ENCODE results near the gene ITFG1.

The ITFG1 gene

DNA sequence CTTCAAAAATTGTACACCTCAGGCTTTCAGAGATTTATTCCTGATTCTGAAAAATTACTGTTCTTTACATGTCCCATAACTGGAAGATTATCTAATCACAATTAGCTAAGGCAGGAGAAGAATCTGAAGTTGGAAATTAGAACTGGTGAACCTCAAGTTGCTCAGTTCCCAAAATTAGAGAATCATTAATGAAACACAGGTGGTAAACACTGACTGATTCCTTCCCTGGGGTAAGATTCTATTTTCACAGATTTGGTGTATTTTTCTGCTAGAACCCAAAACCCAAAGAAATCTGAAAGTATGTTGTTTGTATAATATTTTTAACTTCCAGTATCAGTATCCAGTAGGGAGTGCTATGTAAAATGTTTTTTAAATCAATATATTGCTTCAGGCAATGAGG is 26.0 kb upstream of the ITFG1 start:
- Histone ChIP-seq H3K9ac (ENCODE audit: low read depth, low read length, poor library complexity, severe bottlenecking) (no peak overlapping the region), H3K36me3 (ENCODE audit: insufficient read depth, low read length) (no peaks in the 10 kb centered on the region), H4K20me1 (ENCODE audit: insufficient read depth, low read length, poor library complexity, severe bottlenecking) (peaks cover 6% of the 10 kb centered on the region), H3F3A (ENCODE audit: low read depth) (no peaks in the 10 kb centered on the region), H3K27me3 (ENCODE audit: insufficient read depth, low read length, poor library complexity, severe bottlenecking) (no peaks in the 10 kb centered on the region), H2AFZ (ENCODE audit: low read length) (no peak overlapping the region), H3K9me3 (ENCODE audit: insufficient read depth, low read depth, low read length) (peaks cover 7% of the 10 kb centered on the region; the same call in 1 of the 2 replicates), H3K4me1 (ENCODE audit: insufficient read depth, low read length, poor library complexity, severe bottlenecking) (peaks cover 9% of the 10 kb centered on the region), H3K4me3 (ENCODE audit: low read length, poor library complexity, severe bottlenecking) (no peak overlapping the region), H3K79me2 (ENCODE audit: insufficient read depth, low read length) (peaks cover 33% of the 10 kb centered on the region), H3K4me2 (ENCODE audit: low read depth, low read length, poor library complexity, severe bottlenecking) (no peak overlapping the region), H3K9me2 (replicated peaks; ENCODE audit: low read depth, low read length) (no peaks in the 10 kb centered on the region)
- TF ChIP-seq CTCF (conservative IDR thresholded peaks at IDR 0.05; ENCODE audit: low read length) (no peak), EZH2phosphoT487 (IDR thresholded peaks at IDR 0.05; ENCODE audit: borderline replicate concordance) (no peak)

DNA sequence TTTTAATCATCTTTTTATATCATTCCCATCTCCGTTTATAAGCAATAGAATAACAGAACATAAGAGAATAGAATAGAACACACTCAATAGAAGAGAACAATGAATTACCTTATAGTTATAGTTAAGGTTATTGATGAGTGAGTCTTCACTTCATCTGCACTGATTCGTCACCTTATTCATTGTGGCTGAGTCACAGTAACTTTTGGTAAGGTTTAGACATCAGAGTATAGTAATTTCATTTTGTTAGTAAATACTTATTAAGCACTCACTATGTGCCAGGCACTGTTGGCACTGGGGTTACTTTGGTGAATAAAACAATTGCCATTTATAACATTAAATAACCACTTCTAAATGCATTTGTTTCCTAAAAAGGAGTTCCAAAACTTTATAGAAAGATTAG is 22.8 kb upstream of the ITFG1 start:
- peaks cover 7% of the 10 kb centered on the region; the same call in 1 of the 2 replicates for H3K9me3 ChIP-seq (ENCODE audit: insufficient read depth, low read depth, low read length)
- no peaks in the 10 kb centered on the region for H3K27me3 ChIP-seq (ENCODE audit: insufficient read depth, low read length, poor library complexity, severe bottlenecking)
- no peaks in the 10 kb centered on the region for H3K4me1 ChIP-seq (ENCODE audit: insufficient read depth, low read length, poor library complexity, severe bottlenecking)
- H3K9ac ChIP-seq (ENCODE audit: low read depth, low read length, poor library complexity, severe bottlenecking): no peak overlapping the region
- no peak for TF ChIP-seq CTCF (conservative IDR thresholded peaks at IDR 0.05; ENCODE audit: low read length)
- TF ChIP-seq EZH2phosphoT487 (IDR thresholded peaks at IDR 0.05; ENCODE audit: borderline replicate concordance): no peak
- no peak overlapping the region for H3K4me3 ChIP-seq (ENCODE audit: low read length, poor library complexity, severe bottlenecking)
- H4K20me1 ChIP-seq (ENCODE audit: insufficient read depth, low read length, poor library complexity, severe bottlenecking): peaks cover 9% of the 10 kb centered on the region
- H3K79me2 ChIP-seq (ENCODE audit: insufficient read depth, low read length): peaks cover 21% of the 10 kb centered on the region; the same call in 1 of the 2 replicates
- no peaks in the 10 kb centered on the region for H3F3A ChIP-seq (ENCODE audit: low read depth)
- H3K4me2 ChIP-seq (ENCODE audit: low read depth, low read length, poor library complexity, severe bottlenecking): no peak overlapping the region
- H3K9me2 ChIP-seq (replicated peaks; ENCODE audit: low read depth, low read length): no peaks in the 10 kb centered on the region
- H3K36me3 ChIP-seq (ENCODE audit: insufficient read depth, low read length): no peaks in the 10 kb centered on the region
- no peak overlapping the region for H2AFZ ChIP-seq (ENCODE audit: low read length)

- H3K27me3 ChIP-seq (ENCODE audit: insufficient read depth, low read length, poor library complexity, severe bottlenecking): no peaks in the 10 kb centered on the region
- peaks cover 10% of the 10 kb centered on the region for H4K20me1 ChIP-seq (ENCODE audit: insufficient read depth, low read length, poor library complexity, severe bottlenecking)
- H3K4me1 ChIP-seq (ENCODE audit: insufficient read depth, low read length, poor library complexity, severe bottlenecking): no peaks in the 10 kb centered on the region
- H2AFZ ChIP-seq (ENCODE audit: low read length): no peak overlapping the region
- H3K9ac ChIP-seq (ENCODE audit: low read depth, low read length, poor library complexity, severe bottlenecking): no peak overlapping the region
- H3K36me3 ChIP-seq (ENCODE audit: insufficient read depth, low read length): no peaks in the 10 kb centered on the region
- no peaks in the 10 kb centered on the region for H3K9me3 ChIP-seq (ENCODE audit: insufficient read depth, low read depth, low read length)
- no peaks in the 10 kb centered on the region for H3F3A ChIP-seq (ENCODE audit: low read depth)
- no peak overlapping the region for H3K4me3 ChIP-seq (ENCODE audit: low read length, poor library complexity, severe bottlenecking)
- no peak for TF ChIP-seq CTCF (conservative IDR thresholded peaks at IDR 0.05; ENCODE audit: low read length)
- TF ChIP-seq EZH2phosphoT487 (IDR thresholded peaks at IDR 0.05; ENCODE audit: borderline replicate concordance): no peak
- H3K9me2 ChIP-seq (replicated peaks; ENCODE audit: low read depth, low read length): no peaks in the 10 kb centered on the region
- no peak overlapping the region for H3K4me2 ChIP-seq (ENCODE audit: low read depth, low read length, poor library complexity, severe bottlenecking)
- peaks cover 17% of the 10 kb centered on the region; the same call in 1 of the 2 replicates for H3K79me2 ChIP-seq (ENCODE audit: insufficient read depth, low read length)
Measured at GRCh38 chr16:47481698-47482374, 21.0 kb upstream of the ITFG1 start.

Measured in Loucy (cell line).